ENCODE results near the gene RNF152.

GRCh38 chr18:61865466-61866175, 27.2 kb downstream of the RNF152 start:
- TF ChIP-seq, protein P1, sequence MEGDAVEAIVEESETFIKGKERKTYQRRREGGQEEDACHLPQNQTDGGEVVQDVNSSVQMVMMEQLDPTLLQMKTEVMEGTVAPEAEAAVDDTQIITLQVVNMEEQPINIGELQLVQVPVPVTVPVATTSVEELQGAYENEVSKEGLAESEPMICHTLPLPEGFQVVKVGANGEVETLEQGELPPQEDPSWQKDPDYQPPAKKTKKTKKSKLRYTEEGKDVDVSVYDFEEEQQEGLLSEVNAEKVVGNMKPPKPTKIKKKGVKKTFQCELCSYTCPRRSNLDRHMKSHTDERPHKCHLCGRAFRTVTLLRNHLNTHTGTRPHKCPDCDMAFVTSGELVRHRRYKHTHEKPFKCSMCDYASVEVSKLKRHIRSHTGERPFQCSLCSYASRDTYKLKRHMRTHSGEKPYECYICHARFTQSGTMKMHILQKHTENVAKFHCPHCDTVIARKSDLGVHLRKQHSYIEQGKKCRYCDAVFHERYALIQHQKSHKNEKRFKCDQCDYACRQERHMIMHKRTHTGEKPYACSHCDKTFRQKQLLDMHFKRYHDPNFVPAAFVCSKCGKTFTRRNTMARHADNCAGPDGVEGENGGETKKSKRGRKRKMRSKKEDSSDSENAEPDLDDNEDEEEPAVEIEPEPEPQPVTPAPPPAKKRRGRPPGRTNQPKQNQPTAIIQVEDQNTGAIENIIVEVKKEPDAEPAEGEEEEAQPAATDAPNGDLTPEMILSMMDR (IDR thresholded peaks at IDR 0.05 in 4 of 5, conservative IDR thresholded peaks at IDR 0.05 in 1 of 5) = no peak
- TF ChIP-seq POLR2A (IDR thresholded peaks at IDR 0.05) = no peak

All from gastrocnemius medialis (tissue), 4 donors.